CD4-positive, alpha-beta T cell treated with Interferon gamma for 1 hour (primary cell): ENCODE results near the gene OBSCN.

Experiments used
- DNase-seq: peaks from one replicate; pipeline ENCODE4 v3.0.0-alpha.2; 2020

Gene OBSCN

DNA sequence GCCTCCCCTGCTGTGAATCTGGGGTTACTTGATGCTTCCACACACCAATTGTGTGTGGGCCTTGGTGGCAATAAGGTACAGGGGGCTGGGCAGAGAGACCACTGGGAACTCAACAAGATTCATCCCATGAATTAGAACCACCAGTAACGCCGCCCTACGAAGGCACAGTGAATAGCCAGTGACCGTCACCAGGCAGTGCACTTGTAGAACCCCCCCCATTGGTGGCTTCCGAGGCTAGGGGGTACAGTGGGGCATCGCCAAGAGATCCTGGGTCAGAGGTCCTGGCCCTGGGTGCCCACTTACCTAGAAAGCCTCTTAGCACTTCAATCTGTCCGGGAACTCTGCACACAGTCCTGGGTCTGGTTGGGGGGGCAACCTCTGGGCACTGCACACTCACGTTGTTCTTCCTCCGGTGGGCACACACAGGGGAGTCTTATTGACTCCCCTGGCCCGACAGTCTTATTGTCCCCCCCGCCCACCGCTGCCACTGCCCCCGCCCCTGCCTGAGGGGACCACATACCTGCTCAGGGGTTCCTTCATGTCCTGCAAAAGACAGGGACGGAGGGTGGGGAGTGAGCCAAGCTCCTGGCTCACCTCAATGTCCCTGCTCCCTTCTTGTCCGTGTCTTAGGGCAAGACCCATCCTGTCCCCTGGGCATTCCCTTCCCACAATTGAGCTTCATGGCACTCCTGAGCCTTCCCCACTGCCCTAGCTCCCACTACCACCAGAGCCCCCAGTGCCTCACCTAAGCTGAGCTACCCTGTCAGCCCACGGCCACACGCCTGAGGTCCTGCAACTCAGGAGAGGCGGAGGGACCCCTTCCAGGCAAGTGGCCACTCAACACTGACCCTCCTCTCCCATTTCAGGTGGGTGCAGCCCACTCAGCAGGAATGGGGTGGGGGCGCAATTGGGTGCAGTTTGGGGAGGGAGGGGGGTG is 201.3 kb downstream of the OBSCN start:
- no peak for DNase-seq

- DNase-seq, result no peak
Measured at GRCh38 chr1:228410015-228410414, 202.2 kb downstream of the OBSCN start.

- DNase-seq, result no peak
Measured at GRCh38 chr1:228410671-228411070, 202.8 kb downstream of the OBSCN start.

- no peak for DNase-seq
Measured at GRCh38 chr1:228411121-228411520, 203.3 kb downstream of the OBSCN start.

DNA sequence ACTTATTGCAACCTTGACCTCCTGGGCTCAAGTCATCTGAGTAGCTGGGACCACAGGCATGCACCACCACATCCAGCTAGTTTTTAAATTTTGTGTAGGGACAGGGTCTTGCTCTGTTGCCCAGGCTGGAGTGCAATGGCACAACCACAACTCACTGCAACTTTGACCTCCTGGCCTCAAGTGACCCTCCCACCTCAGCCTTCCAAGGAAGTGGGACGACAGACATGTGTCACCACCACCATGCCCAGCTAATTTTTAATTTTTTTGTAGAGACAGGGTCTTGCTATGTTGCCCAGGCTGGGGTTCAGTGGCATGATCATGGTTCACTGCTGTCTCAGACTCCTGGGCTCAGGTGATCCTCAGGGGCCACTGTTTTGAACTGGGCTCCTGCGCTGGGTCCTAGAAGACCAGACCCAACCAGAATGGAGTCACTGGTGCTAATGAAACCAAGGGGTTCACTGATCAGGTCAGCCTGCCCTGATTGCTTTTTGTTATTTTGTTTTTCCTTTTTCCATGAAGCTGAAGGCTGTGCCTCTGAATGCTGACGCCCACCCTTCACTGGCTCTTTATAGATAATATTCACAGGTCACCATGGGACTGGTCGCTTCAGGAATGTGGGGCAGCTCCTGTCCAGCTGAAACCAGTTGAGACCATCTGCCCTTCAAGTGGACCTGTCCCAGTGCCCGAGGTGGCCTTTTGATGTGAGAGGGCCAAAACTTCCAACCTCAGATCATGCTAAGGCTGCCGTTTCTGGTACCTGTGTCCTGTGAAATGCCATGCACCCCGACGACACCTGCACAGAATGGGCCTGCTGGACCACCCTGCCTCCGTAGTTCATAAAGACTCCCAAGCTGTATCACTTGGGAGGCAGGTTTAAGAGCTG is 203.9 kb downstream of the OBSCN start:
- no peak for DNase-seq

- no peak for DNase-seq
Measured at GRCh38 chr1:228413241-228414010, 205.6 kb downstream of the OBSCN start.

DNA sequence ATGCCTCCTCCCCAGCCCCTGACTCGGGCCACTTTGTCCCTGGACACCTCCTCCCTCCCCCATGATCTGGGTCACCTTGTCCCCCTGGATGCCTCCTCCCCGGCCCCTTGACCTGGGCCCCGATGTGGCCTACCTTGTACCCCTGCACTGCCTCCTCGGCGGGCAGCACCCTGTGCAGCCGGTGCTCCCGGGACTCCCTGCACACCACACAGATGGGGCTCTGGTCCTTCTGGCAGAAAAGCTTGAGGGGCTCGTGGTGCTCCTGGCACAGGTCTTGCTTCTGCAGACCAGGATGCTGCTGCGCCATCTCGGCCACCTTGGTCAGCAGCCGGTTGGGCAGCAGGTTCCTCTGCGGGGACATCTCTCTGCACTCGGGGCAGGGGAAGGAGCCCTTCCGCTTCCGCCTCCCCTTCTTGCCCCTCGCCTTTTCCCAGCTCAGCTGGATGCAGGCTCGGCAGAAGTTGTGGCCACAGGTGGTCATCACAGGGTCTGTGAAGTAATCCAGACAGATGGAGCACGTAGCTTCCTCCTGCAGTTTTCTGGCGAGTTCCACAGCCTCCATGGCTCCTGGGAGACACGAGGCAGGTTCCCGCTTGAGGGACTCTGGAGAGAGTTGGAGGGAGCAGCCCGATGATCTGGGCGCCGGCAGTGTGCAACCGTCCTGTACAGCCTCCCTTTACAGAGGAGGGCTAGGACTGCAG is 206.8 kb downstream of the OBSCN start:
- DNase-seq, result no peak

GRCh38 chr1:228415221-228415620 is 207.4 kb downstream of the OBSCN start:
- no peak for DNase-seq

DNA sequence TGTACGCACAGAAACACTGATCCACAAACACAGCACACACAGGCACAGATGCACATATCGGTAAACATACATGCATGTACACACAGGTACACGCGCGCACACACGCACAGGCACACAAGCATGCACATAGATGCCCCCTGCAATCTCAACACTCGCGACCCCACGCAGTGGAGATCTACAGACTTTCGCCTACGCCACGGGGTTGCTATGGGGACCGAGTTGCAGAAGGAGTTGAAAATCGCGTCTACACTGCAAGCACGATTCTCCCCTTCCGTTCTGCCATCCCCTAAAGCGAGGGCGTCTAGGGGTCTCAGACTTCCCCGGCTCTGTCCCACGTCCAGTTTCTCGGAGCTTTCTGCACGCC is 208.0 kb downstream of the OBSCN start:
- no peak for DNase-seq

DNA sequence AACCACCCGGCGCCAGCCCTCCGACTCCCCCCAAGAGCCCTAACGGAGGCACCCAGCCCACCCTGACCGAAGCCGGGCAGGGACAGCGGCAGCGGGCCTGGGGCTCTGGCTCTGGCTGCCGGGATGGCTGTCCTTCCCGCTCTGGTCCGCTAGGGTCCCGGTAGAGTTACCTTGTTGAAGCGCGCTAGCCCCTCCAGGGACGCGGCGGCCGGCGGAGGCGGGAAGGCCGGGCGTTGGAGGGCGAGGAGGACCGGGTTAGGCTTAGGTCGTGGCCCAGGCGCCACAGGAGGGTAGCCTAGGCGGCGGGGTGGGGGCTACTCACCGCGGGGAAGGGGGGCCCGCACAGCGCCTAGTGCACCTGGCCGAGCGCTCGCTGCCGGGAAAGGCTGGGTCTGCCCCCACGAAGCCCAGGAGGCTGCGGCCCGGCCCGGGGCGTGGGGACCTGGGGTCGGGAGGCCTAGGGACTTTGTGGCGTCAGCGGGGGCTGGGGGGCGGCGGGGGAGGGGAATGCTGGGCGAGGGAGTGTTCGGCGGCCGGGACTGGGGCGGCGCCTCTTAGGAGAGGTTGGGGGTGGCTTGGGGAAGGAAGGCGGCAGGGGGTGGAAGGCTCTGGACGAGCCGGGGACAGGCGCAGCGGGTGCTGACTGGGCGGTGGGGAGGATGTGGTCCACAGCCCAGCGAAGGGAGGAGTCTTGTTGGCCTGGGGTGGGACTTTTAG is 208.5 kb downstream of the OBSCN start, which contains the start of gene TRIM17:
Gene TRIM17 (minus strand): TSS at position 645 of the 717 bp plus-strand sequence. CDS start 1,789 bp downstream, outside the sequence.
- DNase-seq, result no peak

GRCh38 chr1:228417061-228417460 is 209.2 kb downstream of the OBSCN start:
- DNase-seq, result no peak

DNA sequence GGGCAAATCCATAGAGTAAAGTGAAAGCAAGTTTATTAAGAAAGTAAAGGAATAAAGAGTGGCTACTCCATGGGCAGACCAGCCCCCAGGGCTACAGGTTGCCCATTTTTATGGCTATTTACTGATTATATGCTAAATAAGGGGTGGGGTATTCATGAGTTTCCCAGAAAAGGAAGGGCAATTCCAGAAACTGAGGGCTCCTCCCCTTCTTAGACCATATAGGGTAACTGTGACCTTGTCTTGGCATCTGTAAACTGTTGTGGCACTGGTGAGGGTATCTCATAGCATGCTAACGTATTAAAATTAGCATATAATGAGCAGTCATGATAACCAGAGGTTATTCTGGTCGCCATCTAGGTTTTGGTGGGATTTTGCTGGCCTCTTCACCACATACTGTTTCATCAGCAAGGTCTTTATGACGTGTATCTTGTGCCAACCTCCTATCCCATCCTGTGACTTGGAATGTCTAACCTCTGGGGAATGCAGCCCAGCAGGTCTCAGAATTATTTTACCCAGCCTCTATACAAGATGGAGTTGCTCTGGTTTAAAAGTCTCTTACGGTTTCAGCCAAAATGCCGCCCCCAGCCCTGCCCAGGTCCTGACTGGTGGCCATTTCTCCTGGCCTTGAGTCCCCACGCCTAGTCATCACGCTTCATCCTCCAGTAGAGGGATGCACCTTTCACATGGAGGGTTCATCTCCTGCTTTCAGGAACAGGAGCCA is 209.8 kb downstream of the OBSCN start:
- no peak for DNase-seq

- DNase-seq, result no peak
Measured at GRCh38 chr1:228420968-228421826, 213.4 kb downstream of the OBSCN start.

DNA sequence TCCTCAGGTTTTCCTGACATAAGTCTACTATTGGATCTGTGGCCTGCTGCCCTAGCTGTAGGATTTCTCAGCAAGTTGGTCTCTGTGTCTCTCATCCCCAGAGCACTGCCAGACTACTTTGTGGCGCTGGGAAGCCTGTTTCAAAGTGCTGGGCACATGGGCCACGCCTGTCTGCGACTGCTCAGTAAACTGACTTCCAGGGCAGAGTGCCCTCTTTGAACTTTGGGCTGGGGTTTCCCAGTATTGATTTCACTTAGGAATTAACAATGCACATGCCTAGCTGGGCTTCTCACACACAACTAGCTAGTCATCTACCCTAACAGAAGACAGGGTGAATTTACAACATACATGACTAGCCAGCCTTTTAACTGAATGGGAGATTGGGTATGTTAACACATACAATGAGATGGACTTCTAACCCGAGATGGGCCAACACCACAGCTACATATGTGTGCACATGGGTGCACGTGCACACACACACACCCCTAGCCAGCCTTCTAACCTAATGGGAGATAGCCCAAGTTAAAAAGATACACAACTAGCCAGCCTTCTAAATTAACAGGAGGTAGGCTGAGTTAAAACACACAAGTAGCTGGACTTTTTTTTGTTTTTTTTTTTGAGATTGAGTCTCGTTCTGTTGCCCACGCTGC is 215.7 kb downstream of the OBSCN start:
- DNase-seq, result no peak

DNA sequence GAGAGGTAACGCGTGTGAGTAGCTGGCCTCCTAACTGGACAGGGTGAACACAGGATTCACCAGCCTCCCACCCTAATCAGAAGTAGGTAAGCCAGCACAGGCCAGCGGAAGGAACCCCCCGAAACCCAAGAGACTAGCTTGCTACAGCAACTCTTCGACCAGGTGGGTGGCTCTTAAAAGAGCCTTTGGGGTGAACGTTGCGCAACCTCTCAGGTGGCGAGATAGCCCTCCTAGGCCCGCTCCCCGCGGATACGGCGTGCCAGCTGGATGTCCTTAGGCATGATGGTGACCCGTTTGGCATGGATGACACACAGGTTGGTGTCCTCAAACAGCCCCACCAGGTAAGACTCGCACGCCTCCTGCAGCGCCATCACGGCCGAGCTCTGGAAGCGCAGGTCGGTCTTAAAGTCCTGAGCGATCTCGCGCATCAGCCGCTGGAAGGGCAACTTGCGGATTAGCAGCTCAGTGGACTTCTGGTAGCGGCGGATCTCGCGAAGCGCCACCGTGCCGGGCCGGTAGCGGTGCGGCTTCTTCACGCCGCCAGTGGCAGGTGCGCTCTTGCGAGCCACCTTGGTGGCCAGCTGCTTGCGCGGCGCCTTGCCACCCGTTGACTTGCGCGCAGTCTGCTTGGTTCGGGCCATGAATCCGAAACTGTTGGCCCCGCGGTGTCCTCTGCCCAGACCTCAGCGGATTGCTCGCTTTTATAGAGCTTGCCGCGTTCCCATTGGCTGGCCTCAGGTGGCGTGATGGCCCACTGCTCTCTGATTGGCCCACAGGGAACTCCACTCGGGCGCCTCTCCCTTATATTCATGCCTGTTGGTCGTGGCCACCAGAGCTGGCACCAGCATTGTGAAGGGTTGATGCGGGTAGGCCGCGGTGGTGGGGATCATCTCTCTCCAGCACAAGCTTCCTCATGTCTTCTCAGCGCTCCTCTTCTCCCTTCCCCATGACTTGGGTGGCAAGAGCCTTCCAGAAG is 217.1 kb downstream of the OBSCN start:
- no peak for DNase-seq

GRCh38 chr1:228426518-228427175 is 218.8 kb downstream of the OBSCN start:
- DNase-seq, result no peak

- no peak for DNase-seq
Measured at GRCh38 chr1:228428412-228428811, 220.6 kb downstream of the OBSCN start.
